GM18520 (cell line): ENCODE data around the gene TNK2.
A peak's percentile ranks its signal among the peaks of the same experiment; 100 is the strongest.
"Not testable (repeated sequence)": the region's sequence is repeated elsewhere in the genome, so short reads cannot be mapped to it uniquely, and the experiment has no call there.

ENCODE experiments used
- ATAC-seq: cut with Tn5 transposase; IDR thresholded peaks from one replicate; pipeline ENCODE4 v1.9.1; 2021; ENCODE audit not compliant: unreplicated experiment

The TNK2 gene

DNA sequence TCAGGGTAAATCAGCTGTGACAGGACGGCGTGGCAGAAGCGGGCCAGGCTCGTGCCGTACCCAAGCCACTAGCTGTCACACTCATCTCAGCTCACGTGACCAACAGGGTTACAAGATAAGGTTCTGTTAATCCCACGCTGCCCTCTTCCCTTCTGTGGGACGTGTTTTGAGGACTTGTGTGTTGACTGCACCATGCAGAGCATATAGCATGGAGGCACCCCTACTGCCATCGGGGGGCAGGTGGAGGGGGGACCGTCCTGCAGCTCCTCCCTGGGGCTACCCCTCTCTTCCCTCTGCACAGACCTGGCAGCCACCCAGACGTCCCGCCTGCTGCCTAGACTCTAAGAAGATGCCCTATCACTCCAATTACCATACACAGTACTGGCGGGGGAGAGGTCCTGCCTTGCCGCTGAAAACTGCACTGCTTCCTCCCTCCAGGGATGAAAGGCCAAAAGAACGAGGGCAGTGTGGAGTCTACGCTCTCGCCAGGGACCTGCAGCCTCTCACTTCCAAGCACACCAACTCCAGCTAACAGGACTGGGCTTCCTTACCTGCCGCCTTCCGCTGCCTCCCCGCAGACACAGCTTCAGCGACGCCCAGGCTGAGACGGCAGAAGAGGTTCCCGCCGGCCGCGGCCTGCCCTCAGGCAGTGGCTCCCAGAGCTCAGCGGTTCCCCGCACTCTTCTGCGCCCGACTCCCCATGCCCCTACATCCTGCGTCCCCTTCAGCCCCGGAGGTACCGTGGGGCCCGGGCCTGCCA is at the start of gene TNK2:
TNK2 (minus strand) TSS at position 618 of the 760 bp plus-strand sequence. CDS start 19,963 bp downstream, outside the sequence.
- no peak for ATAC-seq

DNA sequence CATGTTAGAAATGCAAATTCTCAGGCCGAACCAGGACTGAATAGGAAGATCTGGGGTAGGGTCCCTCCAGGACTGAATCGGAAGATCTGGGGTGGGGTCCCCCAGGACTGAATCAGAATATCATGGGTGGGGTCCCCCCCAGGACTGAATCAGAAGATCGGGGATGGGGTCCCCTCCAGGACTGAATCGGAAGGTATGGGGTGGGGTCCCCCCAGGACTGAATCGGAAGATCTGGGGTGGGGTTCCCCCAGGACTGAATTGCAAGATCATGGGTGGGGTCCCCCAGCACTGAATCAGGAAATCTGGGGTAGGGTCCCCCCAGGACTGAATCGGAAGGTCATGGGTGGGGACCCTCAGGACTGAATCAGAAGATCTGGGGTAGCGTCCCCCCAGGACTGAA is 48.2 kb upstream of the TNK2 start:
- no peak for ATAC-seq

DNA sequence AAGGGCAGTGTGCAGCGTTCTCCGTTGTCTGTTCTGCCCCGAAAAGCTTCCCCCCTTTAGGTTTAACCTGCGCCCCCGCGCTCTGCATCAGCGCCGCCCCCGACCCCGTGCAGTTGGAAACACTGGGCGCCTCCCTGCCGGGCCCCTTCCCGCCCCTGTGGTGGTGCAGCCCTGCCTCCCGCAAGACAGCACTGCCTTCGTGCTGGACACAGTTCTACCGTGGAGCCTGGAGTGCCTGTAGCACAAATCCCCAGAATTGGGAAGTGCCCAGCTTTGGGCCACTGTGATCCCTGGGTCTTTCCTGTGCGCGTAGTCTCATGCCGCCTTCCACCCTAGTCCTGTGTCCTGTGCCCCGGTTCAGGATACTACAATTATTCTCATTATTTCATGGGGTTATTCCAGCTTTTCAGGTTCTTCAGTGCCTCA is 47.1 kb upstream of the TNK2 start:
- not testable (repeated sequence) for ATAC-seq

DNA sequence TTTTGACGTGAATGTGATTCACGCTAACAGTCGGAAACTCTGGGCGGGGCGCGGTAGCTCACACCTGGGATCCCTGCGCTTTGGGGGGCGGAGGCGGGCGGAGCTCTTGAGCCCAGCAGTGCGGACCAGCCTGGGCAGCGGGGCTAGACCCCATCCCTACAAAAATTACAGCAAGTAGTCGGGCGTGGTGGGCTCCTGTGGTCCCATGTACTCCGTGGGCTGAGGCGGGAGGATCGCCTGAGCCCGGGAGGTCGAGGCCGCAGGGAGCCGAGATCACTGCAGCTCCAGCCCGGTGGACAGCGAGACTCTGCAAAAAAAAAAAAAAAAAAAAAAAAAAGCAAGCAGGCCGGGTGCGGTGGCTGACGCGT is 46.4 kb upstream of the TNK2 start:
- ATAC-seq, result peak; percentile 24

DNA sequence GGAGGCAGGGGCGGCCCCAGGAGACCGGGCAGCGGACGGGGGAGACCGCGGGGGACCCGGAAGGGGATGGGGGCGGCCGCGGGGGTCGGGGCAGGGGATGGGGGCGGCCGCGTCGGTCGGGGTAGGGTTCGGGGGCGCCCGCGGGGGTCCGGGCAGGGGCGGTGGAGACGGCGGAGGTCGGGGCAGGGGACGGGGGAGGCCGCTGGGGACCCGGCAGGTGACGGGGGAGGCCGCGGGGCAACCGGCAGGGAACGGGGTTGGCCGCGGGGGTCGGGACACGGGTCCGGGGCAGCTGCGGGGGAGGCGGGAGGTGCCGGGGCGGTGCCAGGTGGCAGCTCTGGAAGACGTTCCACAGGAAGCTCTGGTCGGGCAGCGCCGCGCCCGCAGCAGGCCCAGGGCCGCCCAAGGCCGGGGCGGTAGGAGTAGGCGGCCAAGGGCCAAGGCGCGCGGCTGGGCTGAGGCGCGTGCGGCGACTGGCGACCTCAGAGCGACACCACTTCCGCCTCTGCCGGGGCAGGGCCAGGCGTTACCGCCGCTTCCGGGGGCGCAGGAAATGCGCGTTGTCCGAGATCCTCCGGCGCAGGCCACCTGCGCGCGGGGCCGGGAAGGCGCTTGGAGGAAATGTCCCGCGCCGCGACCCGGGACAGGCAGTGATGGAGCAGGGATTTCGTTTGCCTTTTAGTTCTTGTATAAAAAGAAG is 45.9 kb upstream of the TNK2 start:
- ATAC-seq, result peak; percentile 90

DNA sequence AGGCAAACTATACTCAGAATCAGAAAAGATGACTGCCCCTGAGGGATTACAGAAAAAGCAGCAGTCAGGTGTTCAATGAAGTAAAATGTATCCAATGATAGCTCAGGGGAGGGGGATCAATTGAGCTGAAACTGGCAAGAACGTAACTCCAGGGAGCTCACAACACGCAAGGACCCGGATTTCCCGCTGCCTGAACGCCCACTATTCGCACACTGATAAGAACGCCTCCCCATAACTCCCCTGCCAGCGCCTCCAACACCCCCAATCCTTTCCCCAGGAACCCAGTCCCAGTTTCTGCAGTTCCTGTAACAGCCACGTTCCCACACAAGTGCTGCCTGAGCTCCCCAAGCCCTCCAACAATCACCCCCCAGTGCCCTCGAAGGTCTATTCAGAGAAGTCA is 44.2 kb upstream of the TNK2 start:
- ATAC-seq, result not testable (repeated sequence)

DNA sequence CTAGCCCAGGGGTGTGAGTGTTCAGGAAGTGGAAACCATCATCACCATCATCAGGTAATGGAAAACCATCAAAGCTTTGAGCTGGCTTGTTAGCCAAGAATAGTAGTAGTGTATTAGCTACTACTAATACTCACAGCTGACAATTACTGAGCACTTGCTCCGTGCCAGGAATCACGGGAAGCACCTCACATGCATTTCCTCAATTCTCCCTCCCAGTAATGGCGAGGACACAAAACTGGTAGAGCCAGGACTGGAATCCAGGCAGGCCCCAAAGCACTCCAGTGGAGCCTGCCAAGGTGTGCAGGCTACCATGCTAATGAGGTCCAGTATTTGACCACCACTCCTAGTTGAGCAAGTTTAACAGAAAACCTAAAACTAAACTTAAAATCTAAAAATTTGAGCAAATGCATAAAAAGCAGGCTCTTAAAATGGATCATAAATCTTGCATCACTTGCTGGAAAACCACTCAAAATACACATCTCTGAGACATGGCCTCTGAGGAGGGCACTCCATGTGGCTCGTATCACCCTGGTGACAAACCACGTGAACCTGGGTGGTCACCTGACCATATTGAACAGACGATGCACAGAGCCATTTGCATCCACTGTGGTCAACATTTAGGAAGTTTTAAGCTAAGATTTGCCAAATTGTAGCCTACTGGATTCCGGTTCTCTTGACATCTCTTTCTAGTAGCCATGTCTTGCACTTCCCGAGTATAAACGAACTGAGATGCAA is 43.3 kb upstream of the TNK2 start:
- ATAC-seq, result not testable (repeated sequence)

DNA sequence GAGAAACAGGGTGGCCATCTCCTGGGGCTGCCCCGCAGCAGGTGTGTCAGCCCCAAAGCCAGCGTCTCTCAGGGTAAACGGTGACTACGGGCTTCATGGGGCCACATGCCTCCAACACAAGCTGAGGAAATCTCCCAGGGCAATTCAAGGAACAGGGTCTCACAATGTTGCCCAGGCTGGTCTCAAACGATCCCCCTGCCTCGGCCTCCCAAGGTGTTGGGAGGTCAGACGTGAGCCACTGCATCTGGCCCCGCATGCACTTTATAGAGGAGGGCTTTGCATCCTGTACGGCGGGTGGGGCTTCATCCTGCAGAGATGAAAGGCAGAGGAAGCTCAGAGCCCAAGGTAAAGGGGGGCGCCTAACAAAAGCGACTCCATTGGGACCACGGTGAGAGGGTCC is 42.4 kb upstream of the TNK2 start:
- not testable (repeated sequence) for ATAC-seq

DNA sequence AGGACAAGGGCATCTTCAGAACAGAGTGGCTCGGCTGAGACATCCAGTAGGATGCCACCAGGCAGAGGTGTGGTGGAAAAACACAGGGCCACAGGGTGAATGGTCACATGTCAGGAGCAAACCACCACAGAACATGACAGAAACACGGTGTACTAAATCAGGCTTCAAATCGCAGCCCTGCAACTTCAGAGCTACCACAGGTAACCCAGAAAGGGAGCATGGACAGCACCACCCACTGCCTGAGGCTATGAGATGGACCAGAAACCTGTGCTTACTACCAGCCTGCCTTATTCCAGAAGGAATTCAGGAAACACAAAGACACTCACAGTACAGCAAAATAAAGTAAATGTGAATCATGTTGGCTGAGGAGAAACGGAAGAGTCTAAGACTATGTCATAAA is 41.8 kb upstream of the TNK2 start:
- ATAC-seq, result not testable (repeated sequence)

DNA sequence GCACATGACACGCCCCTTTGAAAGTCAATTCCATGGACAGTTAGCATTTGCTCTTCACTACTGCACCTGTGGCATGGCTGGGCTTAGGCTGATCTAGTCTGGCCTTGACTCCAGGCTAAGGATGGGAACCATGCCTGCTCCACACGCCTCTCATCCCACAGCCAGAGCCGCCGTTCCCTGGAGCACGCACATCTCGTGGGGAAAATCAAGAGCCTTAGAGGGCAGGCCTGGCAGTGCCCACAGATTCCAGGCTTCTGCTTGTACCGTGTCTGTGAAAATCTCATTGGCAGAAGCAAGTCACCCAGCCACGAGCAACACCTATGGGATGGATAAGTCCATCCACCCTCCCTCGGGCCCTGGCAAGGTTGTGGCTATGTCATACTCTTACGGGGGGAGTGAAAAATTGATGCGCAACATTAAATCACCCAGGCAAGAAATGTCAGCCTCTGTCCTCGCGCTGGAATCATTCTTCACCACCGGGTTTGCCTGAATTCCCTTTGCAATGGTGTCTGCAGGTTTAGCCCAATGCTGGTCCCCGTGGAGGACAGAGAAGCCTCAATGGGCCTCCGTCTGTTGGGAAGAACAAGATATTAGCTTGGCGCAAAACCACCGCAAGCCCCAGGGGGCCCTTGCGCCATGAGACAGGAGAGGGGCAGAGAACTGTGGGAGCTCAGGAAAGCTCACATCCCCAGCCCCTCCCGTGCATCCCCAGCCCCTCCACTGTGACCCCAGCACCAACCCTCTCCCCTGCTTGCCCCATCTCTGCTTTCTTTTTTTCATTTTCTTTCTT is 38.8 kb upstream of the TNK2 start:
- not testable (repeated sequence) for ATAC-seq

DNA sequence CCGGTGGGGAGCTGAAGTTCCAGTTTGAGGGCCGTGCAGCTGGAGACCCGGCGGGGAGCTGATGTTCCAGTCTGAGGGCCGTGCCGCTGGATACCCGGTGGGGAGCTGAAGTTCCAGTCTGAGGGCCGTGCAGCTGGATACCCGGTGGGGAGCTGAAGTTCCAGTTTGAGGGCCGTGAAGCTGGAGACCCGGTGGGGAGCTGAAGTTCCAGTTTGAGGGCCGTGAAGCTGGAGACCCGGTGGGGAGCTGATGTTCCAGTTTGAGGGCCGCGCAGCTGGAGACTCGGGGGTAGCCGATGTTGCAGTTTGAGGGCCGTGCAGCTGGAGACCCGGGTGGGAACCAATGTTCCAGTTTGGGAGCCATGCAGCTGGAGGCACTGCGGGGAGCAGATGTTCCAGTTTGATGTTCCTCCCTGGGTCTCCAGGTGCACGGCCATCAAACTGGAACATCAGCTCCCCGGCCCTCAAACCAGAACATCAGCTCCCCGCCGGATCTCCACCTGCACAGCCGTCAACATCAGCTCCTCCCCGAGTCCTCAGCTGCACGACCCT is 33.0 kb upstream of the TNK2 start:
- not testable (repeated sequence) for ATAC-seq

DNA sequence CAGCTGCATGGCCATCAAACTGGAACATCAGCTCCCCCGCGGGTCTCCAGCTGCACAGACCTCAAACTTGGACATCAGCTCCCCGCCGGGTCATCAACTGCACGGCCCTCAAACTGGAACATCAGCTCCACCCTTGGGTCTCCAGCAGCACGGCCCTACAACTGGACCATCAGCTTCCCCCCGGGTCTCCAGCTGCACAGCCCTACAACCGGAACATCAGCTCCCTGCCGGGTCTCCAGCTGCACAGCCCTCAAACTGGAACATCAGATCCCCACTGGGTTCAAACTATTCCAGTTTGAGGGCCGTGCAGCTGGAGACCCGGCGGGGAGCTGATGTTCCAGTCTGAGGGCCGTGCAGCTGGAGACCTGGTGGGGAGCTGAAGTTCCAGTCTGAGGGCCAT is 32.5 kb upstream of the TNK2 start:
- ATAC-seq, result not testable (repeated sequence)

DNA sequence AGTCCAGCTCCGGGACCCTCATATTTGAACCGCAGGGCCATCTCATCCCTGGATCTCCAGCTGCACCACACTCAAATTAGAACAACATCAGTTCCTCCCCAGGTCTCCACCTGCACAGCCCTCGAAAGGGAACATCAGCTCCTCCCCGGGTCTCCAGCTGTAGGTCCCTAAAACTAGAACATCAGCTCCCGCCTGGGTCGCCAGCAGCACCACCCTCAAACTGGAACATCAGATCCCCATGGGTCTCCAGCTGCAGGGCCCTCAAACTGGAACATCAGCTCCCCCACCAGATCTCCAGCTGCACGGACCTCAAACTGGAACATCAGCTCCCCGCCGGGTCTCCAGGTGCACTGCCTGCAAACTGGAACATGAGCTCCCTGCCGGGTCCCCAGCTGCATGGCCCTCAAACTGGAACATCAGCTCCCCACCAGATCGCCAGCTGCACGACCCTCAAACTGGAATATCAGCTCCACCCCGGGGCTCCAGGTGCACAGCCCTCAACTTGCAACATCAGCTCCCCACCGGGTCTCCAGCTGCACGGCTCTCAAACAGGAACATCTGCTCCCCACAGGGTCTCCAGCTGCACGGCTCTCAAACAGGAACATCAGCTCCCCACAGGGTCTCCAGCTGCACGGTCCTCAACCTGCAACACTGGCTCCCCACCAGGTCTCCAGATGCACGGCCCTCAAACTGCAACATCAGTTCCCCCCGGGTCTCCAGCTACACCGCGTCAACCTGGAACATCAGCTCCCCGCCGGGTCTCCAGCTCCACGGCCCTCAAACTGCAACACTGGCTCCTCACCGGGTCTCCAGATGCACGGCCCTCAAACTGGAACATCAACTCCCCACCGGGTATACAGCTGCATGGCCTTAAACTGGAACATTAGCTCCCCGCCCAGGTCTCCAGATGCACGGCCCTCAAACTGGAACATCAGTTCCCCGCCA is 31.4 kb upstream of the TNK2 start:
- ATAC-seq, result not testable (repeated sequence)

DNA sequence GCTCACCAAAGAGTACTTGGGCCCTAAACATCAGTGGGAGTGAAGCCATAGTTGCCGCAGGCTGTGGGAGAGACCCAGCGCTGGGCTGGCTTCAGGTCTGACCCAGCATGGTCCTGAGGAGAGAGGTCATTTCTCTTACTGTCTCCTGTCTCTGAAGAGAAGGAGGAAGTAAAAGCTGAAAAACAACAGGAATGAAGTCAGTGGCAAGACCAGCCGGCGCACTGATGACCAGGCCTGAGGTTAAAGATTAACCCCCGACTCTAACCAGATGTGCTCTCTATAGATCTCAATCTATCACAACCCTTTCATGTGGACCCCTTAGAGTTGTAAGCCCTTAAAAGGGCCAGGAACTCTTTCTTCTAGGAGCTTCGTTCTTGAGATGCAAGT is 24.7 kb upstream of the TNK2 start:
- not testable (repeated sequence) for ATAC-seq

DNA sequence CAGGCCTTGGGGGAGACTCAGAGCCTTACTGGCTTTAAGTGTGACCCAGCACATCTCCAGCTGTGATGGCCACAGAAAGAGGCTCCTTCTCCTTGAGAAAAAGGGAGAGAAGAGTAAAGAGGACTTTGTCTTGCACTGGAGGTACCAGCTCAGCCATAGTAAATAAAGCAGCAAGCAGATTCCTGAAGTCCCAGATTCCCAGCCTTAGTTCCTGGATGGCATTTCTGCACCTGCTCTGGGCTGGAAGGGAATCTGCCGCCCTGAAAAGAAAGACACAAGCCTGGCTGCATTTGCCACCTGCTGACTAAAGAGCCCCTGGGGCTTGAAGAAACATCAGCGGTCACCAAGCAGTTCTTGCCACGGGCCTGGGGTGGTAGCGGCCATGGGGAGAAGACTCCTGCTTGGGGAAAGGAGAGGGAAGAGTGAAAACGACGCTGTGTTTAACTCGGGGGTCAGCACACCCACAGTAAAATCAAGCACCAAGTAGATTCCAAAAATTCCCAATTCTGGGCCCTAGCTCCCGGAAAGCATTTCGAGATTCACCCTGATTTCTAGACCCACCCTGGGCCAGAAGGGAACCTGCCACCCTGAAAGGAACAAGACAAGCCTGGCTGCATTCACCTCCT is 24.2 kb upstream of the TNK2 start:
- ATAC-seq, result no peak

DNA sequence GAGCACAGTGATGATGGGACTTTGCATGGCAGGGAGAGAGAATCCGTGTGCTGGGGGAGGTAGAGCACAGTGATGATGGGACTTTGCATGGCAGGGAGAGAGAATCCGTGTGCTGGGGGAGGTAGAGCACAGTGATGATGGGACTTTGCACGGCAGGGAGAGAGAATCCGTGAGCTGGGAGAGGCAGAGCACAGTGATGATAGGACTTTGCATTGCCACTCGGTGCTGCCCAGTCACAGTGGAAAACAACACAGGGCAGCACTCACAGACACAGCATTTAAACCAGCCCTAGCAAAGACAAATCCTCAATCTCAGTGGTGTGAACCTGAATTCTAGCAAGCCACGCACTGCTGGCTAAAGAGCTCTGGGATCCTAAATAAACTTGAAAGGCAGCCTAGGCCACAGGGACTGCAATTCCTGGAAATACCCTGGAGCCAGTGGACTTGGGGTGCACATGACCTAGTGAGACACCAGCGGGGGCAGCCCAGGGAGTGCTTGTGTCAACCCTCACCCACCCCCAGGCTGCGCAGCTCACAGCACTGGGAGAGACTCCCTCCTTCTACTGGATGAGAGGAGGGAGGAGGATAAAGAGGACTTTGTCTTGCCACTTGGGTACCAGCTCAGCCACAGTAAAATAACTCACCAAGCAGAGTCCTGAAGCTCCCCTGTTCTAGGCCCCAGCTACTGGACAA is 23.4 kb upstream of the TNK2 start:
- ATAC-seq, result no peak

DNA sequence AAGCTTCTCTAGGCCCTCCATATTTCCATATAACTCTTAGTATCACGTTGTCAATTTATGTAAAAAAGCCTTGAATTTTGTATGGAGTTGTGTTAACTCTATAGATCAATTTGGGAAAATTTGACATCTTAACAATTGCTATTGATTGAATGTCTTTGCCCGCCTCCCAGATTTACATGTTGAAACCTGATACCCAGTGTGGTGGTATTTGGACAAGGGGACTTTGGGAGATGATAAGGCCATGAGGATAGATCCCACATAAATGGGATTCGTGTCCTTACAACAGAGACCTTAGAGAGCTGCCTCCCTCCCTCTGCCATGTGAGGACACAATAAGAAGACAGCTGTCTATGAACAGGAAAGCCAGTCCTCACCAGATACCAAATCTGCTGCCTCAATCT is 21.1 kb upstream of the TNK2 start:
- no peak for ATAC-seq

DNA sequence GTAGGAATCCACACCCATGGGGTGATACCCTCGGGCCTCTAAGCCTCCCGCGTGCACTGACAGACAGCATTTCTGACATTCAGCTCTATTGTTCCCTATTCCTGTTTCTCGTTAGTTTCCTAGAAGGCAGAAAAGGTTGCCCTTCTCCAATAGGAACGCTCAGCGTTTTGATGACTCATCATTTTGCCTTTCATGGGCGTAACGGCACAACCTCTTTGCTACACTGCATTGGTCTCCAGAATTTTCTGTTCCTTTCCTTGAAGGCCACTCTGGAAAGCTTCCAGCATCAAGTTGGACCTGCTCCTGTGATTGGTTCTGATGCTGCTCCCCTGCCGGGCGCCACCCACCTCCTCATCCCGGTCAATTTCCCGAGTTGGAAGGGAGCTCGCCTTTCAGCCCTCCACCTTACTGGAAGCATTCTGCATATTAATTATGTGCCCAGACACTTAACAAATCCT is 13.0 kb upstream of the TNK2 start:
- no peak for ATAC-seq
